ENCODE data around the gene PPP6R2. TPM values are rescaled to one million over a fixed set of nuclear protein-coding genes. Genes with fewer than 3 reads are reported as not detected.

Gene PPP6R2
- total RNA-seq, 4 donors from 2014 or later: 23.8 to 86.3 (median 37.0) TPM

- TF ChIP-seq CTCF (IDR thresholded peaks at IDR 0.05; ENCODE audit: low read depth): no peak
Measured at GRCh38 chr22:50361222-50361621, 18.1 kb downstream of the PPP6R2 start.

GRCh38 chr22:50361688-50362087 is 18.6 kb downstream of the PPP6R2 start:
- TF ChIP-seq CTCF (IDR thresholded peaks at IDR 0.05; ENCODE audit: low read depth): no peak

DNA sequence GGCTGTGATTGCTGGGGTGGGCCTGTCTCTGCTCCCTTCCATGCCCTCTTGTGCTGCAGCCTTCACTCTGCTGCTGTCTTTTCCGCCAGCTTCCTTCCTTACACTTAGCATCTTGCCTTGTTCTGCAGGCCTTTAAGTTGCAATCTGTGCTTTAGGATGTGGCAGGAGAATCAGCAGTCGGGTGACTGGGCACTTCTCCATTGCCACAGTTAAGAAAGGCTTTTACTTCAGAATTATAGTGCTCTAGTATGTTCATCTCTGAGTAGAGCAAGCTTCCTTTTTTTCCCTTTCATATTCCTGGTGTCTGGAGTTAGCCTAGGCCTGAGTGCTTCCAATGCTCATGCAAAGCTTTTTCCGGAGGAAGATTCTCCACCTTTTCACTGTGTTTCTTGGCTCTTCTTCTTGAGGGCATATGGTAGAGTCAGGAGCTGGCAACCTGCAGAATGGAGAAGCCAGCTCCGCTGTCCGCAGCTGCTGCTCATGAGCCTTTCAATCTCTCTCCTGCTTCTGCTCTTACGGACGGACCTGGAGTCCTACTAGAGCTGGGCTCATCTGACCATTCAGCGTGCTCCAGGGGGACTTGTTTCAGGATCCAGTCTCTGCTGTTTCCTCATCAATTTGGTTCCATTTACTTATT is 20.2 kb downstream of the PPP6R2 start:
- no peak for TF ChIP-seq CTCF (IDR thresholded peaks at IDR 0.05; ENCODE audit: low read depth)

- no peak for TF ChIP-seq CTCF (IDR thresholded peaks at IDR 0.05; ENCODE audit: low read depth)
Measured at GRCh38 chr22:50367778-50368500, 24.8 kb downstream of the PPP6R2 start.

DNA sequence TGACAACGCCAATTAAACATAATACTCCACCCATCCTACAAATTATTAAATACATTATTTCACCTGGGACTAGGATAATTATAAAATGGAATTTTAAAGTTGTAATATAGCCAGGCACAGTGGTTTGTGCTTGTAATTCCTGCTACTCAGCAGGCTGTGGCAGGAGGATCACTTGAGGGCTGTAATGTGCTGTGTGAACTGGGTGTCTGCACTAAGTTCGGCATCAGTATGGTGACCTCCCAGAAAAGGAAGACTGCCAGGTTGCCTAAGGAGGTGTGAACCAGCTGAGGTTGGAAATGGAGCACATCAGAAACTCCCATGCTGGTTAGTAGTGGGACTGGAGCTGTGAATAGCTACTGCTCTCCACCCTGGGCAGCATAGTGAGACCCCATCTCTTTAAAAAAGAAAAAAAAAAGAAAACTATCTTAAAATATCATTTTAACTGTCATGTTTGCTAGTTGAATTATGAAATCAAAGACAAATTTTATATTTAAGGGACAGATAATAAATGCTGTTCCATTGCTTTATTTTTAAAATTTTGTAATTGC is 28.0 kb downstream of the PPP6R2 start:
- TF ChIP-seq CTCF (IDR thresholded peaks at IDR 0.05; ENCODE audit: low read depth): no peak

DNA sequence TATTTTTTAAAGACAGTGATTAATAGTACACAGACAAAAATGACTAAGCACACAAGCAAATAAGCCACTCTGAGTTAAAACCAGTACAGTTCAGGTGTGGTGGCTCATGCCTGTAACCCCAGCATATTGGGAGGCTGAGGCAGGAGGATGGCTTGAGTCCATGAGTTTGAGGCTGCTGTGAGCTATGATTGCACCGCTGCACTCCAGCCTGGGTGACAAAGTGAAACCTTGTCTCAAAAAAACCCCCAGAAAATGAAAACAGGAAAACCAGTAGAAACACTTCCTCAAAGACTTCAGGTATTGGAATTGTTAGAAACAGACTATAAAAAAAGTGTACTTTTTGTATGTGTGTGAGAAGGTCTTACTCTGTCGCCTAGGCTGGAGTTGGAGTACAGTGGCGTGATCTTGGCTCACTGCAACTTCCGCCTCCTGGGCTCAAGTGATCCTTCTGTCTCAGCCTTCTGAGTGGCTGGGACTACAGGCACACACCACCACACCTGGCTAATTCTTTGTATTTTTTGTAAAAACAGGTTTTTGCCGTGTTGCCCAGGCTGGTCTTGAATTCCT is 33.0 kb downstream of the PPP6R2 start:
- no peak for TF ChIP-seq CTCF (IDR thresholded peaks at IDR 0.05; ENCODE audit: low read depth)

DNA sequence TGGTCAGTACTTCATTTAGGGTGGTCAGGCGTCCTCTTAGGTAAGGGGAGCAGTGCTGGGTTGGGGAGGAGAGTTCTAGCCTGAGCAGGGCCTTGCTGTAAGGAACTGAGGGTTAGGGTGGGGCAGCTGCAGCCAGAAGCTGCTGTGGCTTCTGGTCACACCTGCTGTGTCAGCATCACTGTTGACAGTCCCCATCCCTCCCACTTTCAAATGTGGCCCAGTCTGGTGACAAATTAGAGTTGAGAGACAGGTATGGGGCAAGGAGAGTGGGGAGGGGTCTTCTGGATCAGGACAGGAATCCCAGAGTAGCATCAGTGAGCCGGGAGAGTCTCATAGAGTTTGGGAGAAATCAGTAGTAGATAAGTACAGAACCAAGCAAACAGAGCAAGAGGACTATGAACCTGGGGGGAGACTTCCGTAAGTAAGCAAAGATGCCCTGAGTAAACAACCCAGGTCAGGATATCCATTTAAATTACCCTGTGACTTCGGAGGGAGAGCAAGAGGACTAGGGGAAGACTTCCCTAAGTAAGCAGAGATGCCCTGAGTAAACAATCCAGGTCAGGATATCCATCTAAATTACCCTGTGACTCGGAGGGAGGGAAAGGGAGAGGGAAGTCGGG is 53.7 kb downstream of the PPP6R2 start:
- TF ChIP-seq CTCF (IDR thresholded peaks at IDR 0.05; ENCODE audit: low read depth): no peak

All from subcutaneous adipose tissue (tissue), 4 donors.